KMS-11 (cell line): Measurements from ENCODE around the gene ABCA4.

Source experiments
- H2AFZ ChIP-seq: fragments of 200-600 bp; sonication (generic); 2 replicates; pipeline ENCODE4 v1.6.1; 2016; ENCODE audit warnings: antibody characterized with exemption, mixed run types, low read depth
- H3K27ac ChIP-seq: fragments of 200-600 bp; sonication (generic); 2 replicates; pipeline ENCODE4 v1.6.1; 2016; ENCODE audit warnings: mild to moderate bottlenecking, mixed run types
- H3K27me3 ChIP-seq: fragments of 200-600 bp; sonication (generic); 2 replicates; pipeline ENCODE4 v1.6.1; 2017; ENCODE audit warnings: mild to moderate bottlenecking, low read depth, mixed run types, moderate library complexity; ENCODE audit not compliant: insufficient read depth
- H3K36me3 ChIP-seq: fragments of 200-600 bp; sonication (generic); 2 replicates; pipeline ENCODE4 v1.6.1; 2017; ENCODE audit warnings: mild to moderate bottlenecking, mixed run types; ENCODE audit not compliant: insufficient read depth
- H3K4me1 ChIP-seq: fragments of 200-600 bp; sonication (generic); 2 replicates; pipeline ENCODE4 v1.6.1; 2016; ENCODE audit warnings: mild to moderate bottlenecking, low read depth, mixed run types; ENCODE audit not compliant: poor library complexity, severe bottlenecking
- H3K4me2 ChIP-seq: fragments of 200-600 bp; sonication (generic); 2 replicates; pipeline ENCODE4 v1.7.0; 2016; ENCODE audit warnings: mild to moderate bottlenecking, mixed run types
- H3K4me3 ChIP-seq: fragments of 200-600 bp; sonication (generic); IDR thresholded peaks from 2 replicates; pipeline ENCODE4 v1.6.1; 2017; ENCODE audit warnings: low read depth, low read length, mixed read lengths; ENCODE audit not compliant: insufficient read depth
- H3K79me2 ChIP-seq: fragments of 200-600 bp; sonication (generic); 2 replicates; pipeline ENCODE4 v1.6.1; 2016; ENCODE audit warnings: low read depth, mixed run types; ENCODE audit not compliant: insufficient read depth
- H3K9ac ChIP-seq: fragments of 200-600 bp; sonication (generic); 2 replicates; pipeline ENCODE4 v1.6.1; 2016; ENCODE audit warnings: mild to moderate bottlenecking, mixed run types
- H4K20me1 ChIP-seq: fragments of 200-600 bp; sonication (generic); 2 replicates; pipeline ENCODE4 v1.6.1; 2016; ENCODE audit warnings: mild to moderate bottlenecking, mixed run types; ENCODE audit not compliant: insufficient read depth
- TF ChIP-seq, protein P1 (sequence below): fragments of 200-600 bp; sonication (generic); conservative IDR thresholded peaks from 2 replicates; pipeline ENCODE4 v1.6.1; 2017; ENCODE audit warnings: low read depth, mild to moderate bottlenecking, antibody characterized with exemption, low read length, moderate library complexity, mixed read lengths

The ABCA4 gene

DNA sequence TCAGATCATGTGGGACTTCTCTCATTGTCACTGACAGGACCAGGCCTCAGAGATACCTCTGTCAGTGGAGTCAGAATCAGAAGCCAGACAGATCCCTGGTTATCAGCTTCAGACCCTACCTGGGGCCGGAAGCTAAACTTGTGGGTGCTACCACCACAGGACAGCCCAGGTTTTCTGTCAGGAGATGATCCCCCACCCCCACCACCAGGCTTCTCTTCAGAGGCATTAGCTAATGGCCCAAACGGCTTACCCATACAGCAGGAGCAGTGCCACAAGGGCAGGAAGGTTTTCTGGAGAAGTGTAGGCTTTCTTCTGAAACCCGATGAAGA is 105.5 kb downstream of the ABCA4 start:
- H2AFZ ChIP-seq, result no peak overlapping the region
- H3K4me1 ChIP-seq, result no peaks in the 10 kb centered on the region
- TF ChIP-seq, protein P1, sequence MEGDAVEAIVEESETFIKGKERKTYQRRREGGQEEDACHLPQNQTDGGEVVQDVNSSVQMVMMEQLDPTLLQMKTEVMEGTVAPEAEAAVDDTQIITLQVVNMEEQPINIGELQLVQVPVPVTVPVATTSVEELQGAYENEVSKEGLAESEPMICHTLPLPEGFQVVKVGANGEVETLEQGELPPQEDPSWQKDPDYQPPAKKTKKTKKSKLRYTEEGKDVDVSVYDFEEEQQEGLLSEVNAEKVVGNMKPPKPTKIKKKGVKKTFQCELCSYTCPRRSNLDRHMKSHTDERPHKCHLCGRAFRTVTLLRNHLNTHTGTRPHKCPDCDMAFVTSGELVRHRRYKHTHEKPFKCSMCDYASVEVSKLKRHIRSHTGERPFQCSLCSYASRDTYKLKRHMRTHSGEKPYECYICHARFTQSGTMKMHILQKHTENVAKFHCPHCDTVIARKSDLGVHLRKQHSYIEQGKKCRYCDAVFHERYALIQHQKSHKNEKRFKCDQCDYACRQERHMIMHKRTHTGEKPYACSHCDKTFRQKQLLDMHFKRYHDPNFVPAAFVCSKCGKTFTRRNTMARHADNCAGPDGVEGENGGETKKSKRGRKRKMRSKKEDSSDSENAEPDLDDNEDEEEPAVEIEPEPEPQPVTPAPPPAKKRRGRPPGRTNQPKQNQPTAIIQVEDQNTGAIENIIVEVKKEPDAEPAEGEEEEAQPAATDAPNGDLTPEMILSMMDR, result no peak

DNA sequence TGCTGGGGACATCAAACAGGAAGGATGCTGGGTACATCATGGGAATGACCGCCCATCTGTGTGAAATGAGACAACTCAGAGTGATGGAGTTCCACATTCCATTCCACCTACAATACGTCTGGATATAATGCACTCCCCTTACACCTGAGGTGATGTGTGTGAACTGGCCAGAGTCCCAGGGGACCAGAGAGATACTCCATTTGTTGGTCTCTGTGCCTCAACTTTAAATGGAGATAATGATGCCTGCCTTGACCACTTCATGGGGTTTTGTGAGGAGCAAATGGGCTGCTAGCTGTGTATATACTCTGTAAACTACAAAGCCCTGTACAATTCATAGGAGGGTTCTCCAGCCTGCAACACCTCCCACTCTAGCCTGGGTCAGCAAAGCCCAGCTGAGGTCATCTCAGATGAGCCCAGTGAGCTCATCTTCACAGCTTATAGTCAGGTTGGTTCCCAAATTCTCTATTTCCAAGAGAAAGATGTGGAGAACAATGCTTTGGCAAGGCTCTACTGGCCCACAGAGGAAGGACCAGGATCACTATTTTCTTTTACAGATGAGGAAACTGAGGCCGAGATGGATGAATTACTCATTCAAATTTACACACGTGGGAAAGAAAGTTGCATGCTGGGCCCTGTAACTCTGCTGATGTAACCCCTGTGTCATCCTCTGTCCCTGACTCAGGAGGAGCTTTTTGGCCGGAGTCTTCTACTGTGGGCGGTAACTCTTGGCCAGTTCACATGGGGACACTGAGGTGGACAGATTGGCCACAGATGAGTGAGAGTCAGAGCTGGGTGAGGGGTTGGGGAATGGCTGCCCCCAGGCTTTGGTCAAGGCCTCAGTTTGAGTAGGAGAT is 106.1 kb downstream of the ABCA4 start:
- no peak overlapping the region for H3K9ac ChIP-seq
- no peaks in the 10 kb centered on the region for H3K27me3 ChIP-seq
- H3K27ac ChIP-seq, result no peak overlapping the region
- H3K4me3 ChIP-seq, result no peak overlapping the region
- TF ChIP-seq, protein P1, result no peak
- H2AFZ ChIP-seq, result no peak overlapping the region
- no peak overlapping the region for H3K4me2 ChIP-seq
- no peaks in the 10 kb centered on the region for H3K36me3 ChIP-seq
- no peaks in the 10 kb centered on the region for H3K79me2 ChIP-seq
- no peaks in the 10 kb centered on the region for H3K4me1 ChIP-seq
- H4K20me1 ChIP-seq, result no peaks in the 10 kb centered on the region

More for the DNA sequence above, 105.5 kb downstream of the ABCA4 start:
- Histone ChIP-seq H3K4me2 (no peak overlapping the region), H3K4me3 (no peak overlapping the region), H3K9ac (no peak overlapping the region), H3K36me3 (no peaks in the 10 kb centered on the region), H3K79me2 (no peaks in the 10 kb centered on the region), H3K27ac (no peak overlapping the region), H3K27me3 (no peaks in the 10 kb centered on the region), H4K20me1 (no peaks in the 10 kb centered on the region)

DNA sequence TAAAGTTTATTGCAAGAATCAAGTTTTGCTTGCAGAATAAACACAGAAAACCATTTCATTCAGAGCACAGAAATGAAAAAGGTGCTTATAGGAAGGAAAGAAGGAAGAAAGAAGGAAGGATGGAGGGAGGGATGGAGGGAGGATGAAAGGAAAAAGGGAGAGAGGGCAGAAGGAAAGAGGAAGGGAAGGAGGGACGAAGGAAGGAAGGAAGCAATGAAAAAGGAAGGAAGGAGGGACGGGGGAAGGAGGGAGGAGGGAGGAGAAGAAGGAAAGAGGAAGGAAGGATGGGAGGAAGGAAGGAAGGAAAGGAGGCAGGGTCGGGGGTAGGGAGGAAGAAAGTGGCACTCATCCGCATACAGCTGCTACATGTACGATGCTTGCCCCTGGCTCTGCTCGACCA is 106.9 kb downstream of the ABCA4 start:
- Histone ChIP-seq H3K79me2 (no peaks in the 10 kb centered on the region), H4K20me1 (no peaks in the 10 kb centered on the region), H3K27ac (no peak overlapping the region), H2AFZ (no peak overlapping the region), H3K4me2 (no peak overlapping the region), H3K36me3 (no peaks in the 10 kb centered on the region), H3K9ac (no peak overlapping the region), H3K27me3 (no peaks in the 10 kb centered on the region), H3K4me3 (no peak overlapping the region), H3K4me1 (no peaks in the 10 kb centered on the region)
- TF ChIP-seq, protein P1, result no peak

DNA sequence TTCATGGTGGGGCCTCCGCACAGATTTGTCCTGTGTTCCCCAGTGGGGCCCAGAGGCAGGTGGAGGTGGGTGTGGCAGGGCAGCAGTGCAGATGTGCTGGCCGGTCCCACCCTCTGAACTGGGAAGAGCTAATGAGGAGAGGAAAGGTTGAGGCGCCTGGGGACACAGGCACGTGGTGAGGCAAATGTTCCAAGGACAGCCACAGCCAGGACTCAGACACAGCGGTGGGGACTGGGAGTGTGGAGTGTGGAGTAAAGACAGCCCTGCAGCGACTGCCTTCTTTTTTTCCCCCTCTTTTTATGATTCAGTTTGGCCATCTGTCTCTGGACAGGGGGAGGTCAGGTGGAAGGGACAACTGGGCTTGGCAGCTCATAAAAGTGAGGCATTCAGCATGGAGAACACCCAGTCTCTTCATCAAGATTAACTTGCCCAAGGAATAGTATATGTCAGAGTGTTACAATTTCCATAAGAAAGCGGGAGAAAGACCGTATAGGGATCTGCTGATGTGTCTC is 107.5 kb downstream of the ABCA4 start:
- H3K4me3 ChIP-seq, result no peak overlapping the region
- H3K36me3 ChIP-seq, result no peaks in the 10 kb centered on the region
- H4K20me1 ChIP-seq, result no peaks in the 10 kb centered on the region
- H3K79me2 ChIP-seq, result no peaks in the 10 kb centered on the region
- H3K27ac ChIP-seq, result no peak overlapping the region
- no peak overlapping the region for H3K9ac ChIP-seq
- no peaks in the 10 kb centered on the region for H3K4me1 ChIP-seq
- TF ChIP-seq, protein P1, result no peak
- H3K27me3 ChIP-seq, result no peaks in the 10 kb centered on the region
- no peak overlapping the region for H2AFZ ChIP-seq
- H3K4me2 ChIP-seq, result no peak overlapping the region
